GM12865 (cell line): ENCODE measurements around the gene AGFG2.
"Not testable (repeated sequence)": the region's sequence is repeated elsewhere in the genome, so short reads cannot be mapped to it uniquely, and the experiment has no call there.

Experiments
- DNase-seq: peaks from one replicate; pipeline ENCODE4 v3.0.0; 2010; ENCODE audit warnings: low read depth
- H3K4me3 ChIP-seq: 2 replicates; pipeline ENCODE4 v1.5.1; 2011; ENCODE audit warnings: mild to moderate bottlenecking, low read depth, low read length, control low read depth
- CTCF ChIP-seq: IDR thresholded peaks from 2 replicates; pipeline ENCODE4 v1.5.1; 2011; ENCODE audit warnings: low read length, control low read depth, low read depth, inconsistent platforms; ENCODE audit not compliant: insufficient read depth; ENCODE audit errors: missing control alignments

Gene AGFG2

GRCh38 chr7:100493476-100494264 lies 45.3 kb upstream of the AGFG2 start:
- DNase-seq = peak; percentile 69
- H3K4me3 ChIP-seq = peak overlapping the region; percentile 16

GRCh38 chr7:100496509-100496908 lies 42.5 kb upstream of the AGFG2 start:
- no peak for DNase-seq
- TF ChIP-seq CTCF = no peak
- H3K4me3 ChIP-seq = no peak overlapping the region

More at GRCh38 chr7:100493476-100494264, 45.3 kb upstream of the AGFG2 start:
- TF ChIP-seq CTCF = no peak

GRCh38 chr7:100500743-100501142 lies 38.3 kb upstream of the AGFG2 start:
- H3K4me3 ChIP-seq, DNase-seq: not testable (repeated sequence)

- not testable (repeated sequence) for DNase-seq, H3K4me3 ChIP-seq
Observed at GRCh38 chr7:100504031-100504430, 35.0 kb upstream of the AGFG2 start.

GRCh38 chr7:100504887-100505611 lies 34.0 kb upstream of the AGFG2 start:
- H3K4me3 ChIP-seq = no peak overlapping the region
- no peak for TF ChIP-seq CTCF
- no peak for DNase-seq

- no peak for TF ChIP-seq CTCF
- no peak for DNase-seq
- no peak overlapping the region for H3K4me3 ChIP-seq
Observed at GRCh38 chr7:100506356-100506923, 32.6 kb upstream of the AGFG2 start.

- DNase-seq = no peak
- TF ChIP-seq CTCF = no peak
- H3K4me3 ChIP-seq = no peak overlapping the region
Observed at GRCh38 chr7:100509231-100509630, 29.8 kb upstream of the AGFG2 start.
